GM18870 (cell line): ENCODE data around the gene ZNF160.

Experiments used
- ATAC-seq: cut with Tn5 transposase; IDR thresholded peaks from one replicate; pipeline ENCODE4 v1.9.1; 2021; ENCODE audit warnings: moderate library complexity; ENCODE audit not compliant: unreplicated experiment

Gene ZNF160

DNA sequence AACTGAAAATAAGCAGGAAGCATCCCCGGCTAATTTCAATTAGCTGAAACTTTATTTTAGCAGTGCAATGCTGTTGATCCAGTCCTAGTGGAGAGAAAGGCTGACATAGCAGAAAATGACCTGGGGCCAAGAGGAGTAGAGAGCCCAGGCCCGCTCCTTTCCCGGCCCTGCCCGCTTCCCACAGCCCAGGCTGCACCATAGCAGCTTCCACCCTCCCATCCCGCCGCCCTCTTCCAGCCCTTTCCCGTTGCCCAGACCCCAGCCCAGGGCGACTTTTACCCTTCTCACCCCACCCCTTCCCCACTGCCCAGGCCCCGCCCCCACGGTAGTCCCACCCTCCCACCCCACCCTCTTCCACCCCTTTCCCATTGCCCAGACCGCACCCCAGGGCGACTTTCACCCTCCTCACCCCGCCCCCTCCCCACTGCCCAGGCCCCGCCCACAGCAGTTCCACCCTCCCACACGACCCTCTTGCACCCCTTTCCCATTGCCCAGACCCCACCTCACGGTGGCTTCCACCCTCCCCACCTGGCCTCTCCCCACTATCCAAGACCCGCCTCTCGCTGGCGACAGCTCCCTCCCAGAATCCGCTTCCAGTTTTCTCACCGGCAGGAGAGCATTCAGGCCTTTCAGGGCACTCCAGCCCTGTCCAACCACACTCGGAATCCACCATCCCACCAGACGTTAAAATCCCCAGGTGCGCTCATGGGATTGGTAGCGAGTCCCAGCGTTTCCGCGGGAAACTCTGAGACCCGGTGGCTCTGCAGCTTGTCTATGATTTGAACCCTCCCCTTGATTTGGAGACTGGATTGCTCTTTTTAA is 8.3 kb downstream of the ZNF160 start:
- ATAC-seq, result no peak

- ATAC-seq, result no peak
These were observed 10.5 kb downstream of the ZNF160 start for GRCh38 chr19:53092723-53093122.

GRCh38 chr19:53091413-53092254 is 11.6 kb downstream of the ZNF160 start:
- no peak for ATAC-seq

GRCh38 chr19:53088091-53088490 is 15.1 kb downstream of the ZNF160 start:
- no peak for ATAC-seq

DNA sequence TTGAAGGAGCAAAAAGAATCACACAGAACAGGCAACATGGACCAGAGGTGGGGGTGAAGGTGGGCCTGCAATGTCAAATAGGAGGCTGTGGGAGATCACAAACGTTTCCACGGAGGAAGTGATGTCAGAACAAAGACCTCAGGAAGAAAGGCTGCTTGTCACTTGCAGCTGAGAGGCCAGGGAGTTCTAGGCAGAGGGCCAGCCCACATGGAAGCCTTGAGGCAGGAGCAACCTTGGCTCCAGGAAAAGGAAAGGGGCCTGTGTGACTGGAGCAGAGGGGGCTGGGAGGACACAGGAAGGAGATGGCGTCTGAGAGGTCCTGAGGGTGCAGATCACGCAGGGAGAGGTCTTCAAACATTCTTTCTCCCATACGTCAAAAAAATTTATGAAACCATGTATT is 16.3 kb downstream of the ZNF160 start:
- ATAC-seq, result no peak

DNA sequence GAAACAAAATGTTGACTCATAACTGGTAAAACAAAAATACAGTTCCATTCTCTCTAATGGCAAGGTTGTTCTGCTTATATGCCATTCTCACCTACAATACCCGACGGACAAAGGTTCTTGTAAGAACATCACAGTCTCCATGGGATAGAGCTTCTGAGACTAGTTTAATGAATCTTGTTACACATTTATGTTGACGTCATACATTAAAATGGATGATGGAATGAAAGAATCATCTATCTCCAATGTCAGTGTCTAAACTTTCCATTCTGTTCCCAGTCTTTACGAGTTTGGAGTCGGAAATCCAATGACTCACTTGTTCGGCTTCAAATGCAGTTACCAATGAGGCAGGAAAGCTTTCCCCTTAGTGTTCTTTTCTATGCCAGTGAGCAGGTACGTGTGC is 17.7 kb downstream of the ZNF160 start:
- no peak for ATAC-seq

DNA sequence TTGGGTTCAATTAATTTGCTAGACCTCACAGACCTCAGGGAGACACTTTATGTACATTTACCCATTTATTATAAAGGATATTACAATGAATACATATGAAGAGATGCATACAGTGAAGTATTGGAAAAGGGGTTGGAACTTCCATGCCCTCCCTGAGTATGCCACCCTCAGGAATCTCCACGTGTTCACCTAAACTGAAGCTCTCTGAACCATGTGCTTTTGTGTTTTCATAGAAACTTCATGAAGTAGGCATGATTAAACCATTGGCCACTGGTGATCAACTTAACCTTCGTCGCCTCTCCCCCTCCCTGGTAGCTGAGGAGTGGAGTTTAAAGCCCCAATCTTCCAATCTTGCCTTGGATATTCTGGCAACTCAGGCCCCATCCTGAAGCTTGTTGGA is 20.3 kb downstream of the ZNF160 start:
- no peak for ATAC-seq

- ATAC-seq, result no peak
These were observed 23.8 kb downstream of the ZNF160 start for GRCh38 chr19:53079313-53079924.

- ATAC-seq, result no peak
These were observed 24.6 kb downstream of the ZNF160 start for GRCh38 chr19:53078668-53079067.

DNA sequence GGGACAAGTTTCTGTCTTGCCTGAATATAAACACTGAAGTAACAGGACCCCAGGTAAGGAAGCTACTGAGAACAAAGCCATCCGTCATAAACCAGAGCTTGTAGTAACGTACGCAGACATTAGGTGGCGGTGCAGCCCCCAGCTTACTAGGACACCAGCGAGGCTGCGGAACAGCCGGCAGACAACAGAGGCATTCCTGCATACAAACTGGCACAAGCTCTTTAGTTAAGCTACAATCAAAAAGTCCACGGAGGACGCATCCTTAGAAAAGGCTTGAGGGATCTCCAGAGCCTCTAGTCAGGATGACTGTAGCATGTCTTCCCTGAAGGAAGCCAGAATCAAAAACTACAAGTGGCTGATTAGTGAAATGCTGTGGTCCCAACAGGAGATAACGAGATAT is 26.2 kb downstream of the ZNF160 start:
- ATAC-seq, result no peak

- ATAC-seq, result no peak
These were observed 34.4 kb downstream of the ZNF160 start for GRCh38 chr19:53068834-53069233.

- no peak for ATAC-seq
These were observed 35.0 kb downstream of the ZNF160 start for GRCh38 chr19:53068199-53068598.

GRCh38 chr19:53057904-53058580 is 45.2 kb downstream of the ZNF160 start:
- no peak for ATAC-seq

DNA sequence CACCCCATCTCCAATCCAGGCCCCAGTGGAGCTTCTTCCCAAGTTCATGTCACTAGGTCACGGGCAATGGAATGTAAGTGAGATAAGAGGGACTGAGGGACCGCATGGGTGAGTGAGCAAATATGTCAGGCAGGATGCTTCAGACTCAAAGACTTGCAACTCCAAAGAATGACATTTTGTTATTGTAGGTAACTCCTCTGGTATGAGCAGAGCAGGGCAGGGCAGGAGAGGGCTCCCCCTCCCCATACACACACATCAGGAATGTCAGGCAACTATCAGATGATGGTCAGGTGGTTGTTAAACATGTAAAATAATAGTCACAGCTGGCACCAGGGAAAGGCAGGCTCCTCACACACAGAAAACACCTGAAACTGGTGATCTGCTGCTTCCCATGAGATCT is 48.1 kb downstream of the ZNF160 start:
- ATAC-seq, result no peak

DNA sequence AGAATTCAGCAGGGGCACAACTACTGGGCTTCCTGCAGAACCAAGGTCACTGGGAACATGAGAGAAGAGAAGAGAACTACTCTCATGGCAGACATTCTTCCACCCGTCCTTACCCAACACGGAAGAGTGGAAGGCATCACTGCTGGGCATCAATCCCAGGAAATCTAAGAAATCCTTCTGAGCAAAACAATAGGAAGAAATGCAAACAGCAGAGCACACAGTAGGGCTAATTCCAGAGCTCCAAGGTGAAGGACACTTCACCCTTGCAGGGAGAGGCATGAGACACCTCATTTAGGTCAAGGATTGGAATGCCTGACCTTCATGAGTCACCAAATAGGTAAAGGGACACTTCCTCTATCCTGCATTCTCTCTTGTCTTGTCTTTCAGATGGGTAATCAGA is 55.8 kb downstream of the ZNF160 start:
- ATAC-seq, result no peak

DNA sequence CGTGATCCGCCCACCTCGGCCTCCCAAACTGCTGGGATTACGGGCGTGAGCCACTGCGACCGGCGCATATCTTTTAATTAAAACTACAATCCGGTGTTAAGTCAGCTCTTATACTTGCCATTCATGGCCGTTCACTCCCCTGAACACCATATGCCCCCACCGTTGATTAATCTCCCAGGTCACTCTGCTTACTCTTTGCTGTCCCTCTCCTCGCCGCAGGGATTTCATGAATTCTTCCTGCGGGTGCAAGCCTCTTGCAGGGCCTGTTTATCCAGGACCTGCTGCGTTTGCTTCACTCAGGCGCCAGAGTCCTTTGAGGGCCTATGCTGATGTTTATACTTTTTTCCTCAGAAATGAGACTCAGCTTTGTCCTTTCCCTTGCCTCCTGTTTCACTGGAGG is 57.7 kb downstream of the ZNF160 start:
- ATAC-seq, result no peak

GRCh38 chr19:53041366-53041765 is 61.9 kb downstream of the ZNF160 start:
- no peak for ATAC-seq

DNA sequence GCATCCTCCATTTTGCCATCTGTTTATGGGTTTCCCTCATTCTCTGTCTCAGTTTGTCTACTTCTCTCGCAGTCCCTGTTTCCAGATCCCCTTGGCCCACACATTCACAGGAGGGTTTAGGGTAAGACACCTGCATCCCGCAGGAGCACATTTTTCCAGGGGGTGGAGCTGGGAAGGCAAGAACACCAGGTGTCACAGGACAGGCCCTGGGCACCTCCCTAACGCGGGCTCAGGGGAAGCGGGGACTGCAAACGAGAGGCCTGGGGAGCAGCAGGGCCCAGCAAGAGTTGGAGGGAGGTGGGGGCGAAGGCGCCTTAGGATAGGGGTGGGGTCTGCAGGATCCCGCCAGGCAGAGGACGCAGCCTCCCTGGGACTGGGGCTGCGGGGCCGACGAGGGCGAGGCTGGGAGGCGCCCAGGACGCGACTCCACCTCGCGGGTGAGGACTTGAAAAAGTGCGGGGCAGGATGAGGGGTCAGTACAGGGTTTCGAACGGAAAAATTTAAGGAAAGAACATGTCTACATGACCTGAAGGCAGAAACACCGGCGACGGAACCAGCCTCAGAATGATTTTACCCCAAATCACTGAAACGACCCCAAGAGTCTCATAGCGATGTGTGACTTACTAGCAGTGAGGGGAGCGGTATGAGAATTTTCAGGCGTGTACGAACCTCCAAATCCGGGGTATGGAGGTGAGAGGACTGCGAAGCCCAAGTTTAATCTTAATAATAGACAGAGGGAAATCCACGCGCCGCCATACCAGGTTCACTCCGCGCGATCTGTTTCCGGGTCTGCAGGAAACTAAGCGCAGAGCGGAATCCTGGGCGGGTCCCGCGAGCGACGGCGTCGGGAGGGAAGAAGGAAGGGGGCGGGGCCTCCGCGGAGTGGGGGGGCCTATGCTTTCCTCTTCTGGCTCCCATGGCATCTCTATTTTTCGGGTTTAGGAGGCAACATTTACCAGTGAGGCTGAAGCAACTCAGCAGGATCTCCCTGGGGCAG is 65.8 kb downstream of the ZNF160 start:
- ATAC-seq, result no peak

GRCh38 chr19:53034948-53035675 is 68.1 kb downstream of the ZNF160 start:
- ATAC-seq, result no peak
